Right lung (tissue), 5 donors: Measurements from ENCODE around the gene NFATC3. TPM values are rescaled to one million over a fixed set of nuclear protein-coding genes. Genes with fewer than 3 reads are reported as not detected.
"Not testable (repeated sequence)": the region's sequence is repeated elsewhere in the genome, so short reads cannot be mapped to it uniquely, and the experiment has no call there.

ENCODE experiments used
- DNase-seq, 2 donors: peaks; one replicate each; pipeline ENCODE4 v3.0.0-alpha.2; 2013
- polyA plus RNA-seq, 5 donors: library from polyadenylated mRNA; unstranded; fragments of 120-200 nt; gene quantifications; one replicate each; pipeline versions ENCODE4 v1.2.1 to v1.2.3, GENCODE V29; 2013; ENCODE audit warnings: inconsistent platforms in 1 of 5, low replicate concordance in 1 of 5; ENCODE audit not compliant: insufficient read length in 5 of 5, insufficient read depth in 1 of 5

The NFATC3 gene
- polyA plus RNA-seq, 5 donors: 29.8 to 42.9 (median 40.5) TPM

- DNase-seq: no peak
These were observed 31.2 kb downstream of the NFATC3 start for GRCh38 chr16:68116256-68116867.

DNA sequence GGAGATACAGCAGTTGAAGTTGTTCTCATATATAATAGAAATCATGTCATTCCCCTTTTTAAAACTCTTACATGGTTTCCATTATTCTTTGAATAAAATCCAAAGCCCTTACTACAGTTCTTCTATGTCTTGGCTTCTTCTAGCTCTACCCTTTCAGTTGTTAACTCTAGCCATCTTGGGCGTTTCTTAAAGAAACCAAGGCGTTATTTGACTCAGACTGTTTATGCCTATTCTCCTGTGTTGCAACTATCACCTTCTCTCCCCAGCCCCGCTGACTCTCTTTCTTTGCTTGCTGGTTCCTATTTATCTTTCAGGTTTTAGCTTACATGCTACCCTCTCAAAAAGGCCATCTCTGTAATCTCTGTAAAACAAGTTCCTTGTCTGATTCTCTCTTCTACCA lies 32.7 kb downstream of the NFATC3 start:
- no peak for DNase-seq

- not testable (repeated sequence) for DNase-seq
These were observed 33.8 kb downstream of the NFATC3 start for GRCh38 chr16:68118954-68119353.

DNA sequence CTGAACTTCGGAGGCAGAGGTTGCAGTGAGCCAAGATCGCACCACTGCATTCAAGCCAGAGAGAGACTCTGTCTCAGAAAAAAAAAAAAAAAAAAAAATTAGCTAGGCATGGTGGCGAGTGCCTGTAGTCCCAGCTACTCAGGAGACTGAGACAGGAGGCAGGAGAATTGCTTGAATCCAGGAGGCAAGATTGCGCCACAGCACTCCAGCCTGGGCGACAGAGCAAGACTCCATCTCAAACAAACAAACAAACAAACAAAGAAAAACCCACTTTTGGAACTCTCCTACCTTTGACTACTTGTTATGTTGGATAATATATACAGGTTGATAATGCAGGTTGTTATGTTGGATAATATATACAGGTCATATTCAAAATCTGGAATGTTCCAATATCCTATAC lies 35.3 kb downstream of the NFATC3 start:
- DNase-seq: not testable (repeated sequence)

DNA sequence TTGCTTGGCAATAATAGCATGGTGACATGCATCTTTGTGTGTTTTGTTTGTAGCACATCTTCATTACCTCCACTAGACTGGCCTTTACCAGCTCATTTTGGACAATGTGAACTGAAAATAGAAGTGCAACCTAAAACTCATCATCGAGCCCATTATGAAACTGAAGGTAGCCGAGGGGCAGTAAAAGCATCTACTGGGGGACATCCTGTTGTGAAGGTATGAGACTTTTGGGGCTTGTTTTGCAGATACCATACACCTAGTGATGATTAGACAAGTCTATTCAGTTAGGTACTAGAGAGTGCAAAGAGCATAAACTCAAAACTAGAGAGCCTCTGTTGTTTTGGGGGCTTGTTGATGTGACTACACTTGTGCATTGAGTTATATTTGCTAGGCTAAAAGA lies 41.2 kb downstream of the NFATC3 start:
- no peak for DNase-seq

GRCh38 chr16:68128577-68129305 lies 43.6 kb downstream of the NFATC3 start:
- peak in 1 of 2 donors; percentile 9 for DNase-seq

- DNase-seq: no peak
These were observed 45.4 kb downstream of the NFATC3 start for GRCh38 chr16:68130520-68130919.

DNA sequence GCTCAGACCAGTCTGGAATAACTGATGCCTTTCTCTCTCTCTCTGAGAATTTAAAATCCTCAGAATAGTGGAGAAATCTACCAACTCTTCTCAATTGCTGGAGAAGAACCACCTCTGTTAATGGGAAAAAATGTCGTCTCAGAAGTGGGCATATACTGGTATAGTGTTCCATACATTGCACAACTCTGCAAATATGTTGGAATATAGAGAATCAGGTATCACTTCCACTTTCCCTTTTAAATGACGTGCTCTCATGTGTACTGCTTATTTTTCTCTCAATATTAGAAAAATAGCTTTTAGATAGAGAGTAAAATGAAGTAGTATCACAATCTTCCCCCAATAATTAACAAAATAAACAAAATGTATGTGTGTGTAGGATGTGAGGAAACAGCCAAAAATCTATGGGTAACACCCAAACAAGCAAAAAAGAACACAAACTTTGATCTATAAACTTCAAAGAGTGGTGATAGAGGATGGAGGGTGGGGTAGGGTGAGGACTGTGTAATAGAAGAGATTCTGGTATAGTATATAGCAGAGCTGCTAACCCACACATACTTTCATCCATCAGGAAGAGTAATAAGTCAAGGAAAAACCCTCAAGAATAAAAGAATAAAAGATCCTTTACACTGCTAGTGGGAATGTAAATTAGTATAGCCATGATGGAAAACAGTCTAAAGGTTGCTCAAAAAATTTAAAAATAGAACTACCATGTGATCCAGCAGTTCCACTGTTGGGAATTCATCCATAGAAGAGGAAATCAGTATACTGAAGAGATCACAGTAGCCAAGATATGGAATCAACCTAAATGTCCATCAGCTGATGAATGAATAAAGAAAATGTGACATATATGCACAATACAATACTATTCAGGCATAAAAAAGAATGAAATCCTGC lies 46.9 kb downstream of the NFATC3 start:
- no peak for DNase-seq

DNA sequence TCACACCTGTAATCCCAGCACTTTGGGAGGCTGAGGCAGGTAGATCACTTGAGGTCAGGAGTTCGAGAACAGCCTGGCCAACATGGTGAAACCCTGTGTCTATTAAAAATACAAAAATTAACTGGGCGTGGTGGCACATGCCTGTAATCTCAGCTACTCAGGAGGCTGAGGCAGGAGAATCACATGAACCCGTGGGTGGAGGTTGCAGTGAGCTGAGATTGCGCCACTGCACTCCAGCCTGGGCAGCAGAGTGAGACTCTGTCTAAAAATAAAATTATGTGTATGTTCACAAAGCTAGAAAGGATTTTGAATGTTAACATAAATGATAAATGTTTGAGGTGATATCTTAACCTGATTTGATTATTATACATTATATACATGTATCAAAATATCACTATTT lies 47.8 kb downstream of the NFATC3 start:
- DNase-seq: not testable (repeated sequence)

- no peak for DNase-seq
These were observed 49.5 kb downstream of the NFATC3 start for GRCh38 chr16:68134644-68135043.

DNA sequence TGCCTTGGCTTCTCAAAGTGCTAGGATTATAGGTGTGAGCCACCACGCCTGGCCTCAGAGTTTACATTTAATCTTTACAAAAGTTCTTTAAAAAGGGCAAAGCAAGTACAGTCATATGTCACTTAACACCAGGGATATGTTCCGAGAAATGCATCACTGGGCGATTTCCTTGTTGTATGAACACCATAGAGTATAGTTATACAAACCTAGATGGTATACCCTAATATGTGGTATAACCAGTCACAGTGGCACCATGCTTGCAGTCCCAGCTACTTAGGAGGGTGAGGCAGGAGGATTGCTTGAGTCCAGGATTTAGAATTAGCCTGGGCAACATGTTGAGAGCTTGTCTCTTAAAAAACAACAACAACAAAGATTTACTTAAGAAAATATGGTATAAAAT lies 51.3 kb downstream of the NFATC3 start:
- no peak for DNase-seq

- DNase-seq: no peak
These were observed 58.8 kb downstream of the NFATC3 start for GRCh38 chr16:68144008-68144407.

- DNase-seq: peak; percentile 35 to 46
These were observed 61.4 kb downstream of the NFATC3 start for GRCh38 chr16:68146585-68146984.

- DNase-seq: no peak
These were observed 62.3 kb downstream of the NFATC3 start for GRCh38 chr16:68147444-68147843.

- no peak for DNase-seq
These were observed 64.4 kb downstream of the NFATC3 start for GRCh38 chr16:68149596-68149995.

DNA sequence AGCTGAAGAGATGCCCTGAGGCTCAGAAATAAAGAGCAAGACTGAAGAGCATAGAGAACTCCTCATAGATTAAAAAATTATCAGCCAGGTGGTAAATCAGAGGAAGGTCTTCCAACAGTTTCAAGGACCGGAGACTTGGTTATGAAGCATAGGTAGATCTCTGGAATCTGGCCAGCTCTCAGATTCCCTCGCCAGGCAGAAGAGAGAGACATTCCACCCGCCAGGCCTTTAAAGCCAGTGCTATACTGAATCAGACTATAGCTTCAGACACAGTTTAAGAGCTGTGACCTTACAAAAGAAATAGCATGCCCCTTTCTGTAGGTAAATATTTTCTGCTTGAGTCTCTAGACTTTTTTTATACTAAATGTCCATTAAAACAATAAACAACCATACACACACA lies 70.3 kb downstream of the NFATC3 start:
- no peak for DNase-seq

DNA sequence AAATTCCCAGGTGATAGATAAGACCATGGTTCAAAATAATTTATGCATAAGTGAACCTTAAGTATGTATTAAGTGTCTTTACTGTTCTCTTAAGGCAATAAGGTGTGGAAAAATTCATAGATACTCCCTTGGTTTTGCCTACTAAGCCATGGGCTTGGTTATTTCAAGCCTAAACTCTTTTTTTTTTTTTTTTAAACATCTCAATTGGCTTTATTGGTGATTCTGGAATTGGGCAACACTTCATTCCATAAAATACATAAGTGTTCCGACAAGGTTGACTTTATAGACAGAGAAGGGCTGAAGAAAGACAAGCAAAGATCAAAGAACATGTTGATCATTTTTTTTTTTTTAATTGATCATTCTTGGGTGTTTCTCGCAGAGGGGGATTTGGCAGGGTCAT lies 77.2 kb downstream of the NFATC3 start:
- no peak for DNase-seq

GRCh38 chr16:68163275-68163674 lies 78.1 kb downstream of the NFATC3 start:
- DNase-seq: not testable (repeated sequence)

- DNase-seq: no peak
These were observed 81.1 kb downstream of the NFATC3 start for GRCh38 chr16:68166264-68166663.

DNA sequence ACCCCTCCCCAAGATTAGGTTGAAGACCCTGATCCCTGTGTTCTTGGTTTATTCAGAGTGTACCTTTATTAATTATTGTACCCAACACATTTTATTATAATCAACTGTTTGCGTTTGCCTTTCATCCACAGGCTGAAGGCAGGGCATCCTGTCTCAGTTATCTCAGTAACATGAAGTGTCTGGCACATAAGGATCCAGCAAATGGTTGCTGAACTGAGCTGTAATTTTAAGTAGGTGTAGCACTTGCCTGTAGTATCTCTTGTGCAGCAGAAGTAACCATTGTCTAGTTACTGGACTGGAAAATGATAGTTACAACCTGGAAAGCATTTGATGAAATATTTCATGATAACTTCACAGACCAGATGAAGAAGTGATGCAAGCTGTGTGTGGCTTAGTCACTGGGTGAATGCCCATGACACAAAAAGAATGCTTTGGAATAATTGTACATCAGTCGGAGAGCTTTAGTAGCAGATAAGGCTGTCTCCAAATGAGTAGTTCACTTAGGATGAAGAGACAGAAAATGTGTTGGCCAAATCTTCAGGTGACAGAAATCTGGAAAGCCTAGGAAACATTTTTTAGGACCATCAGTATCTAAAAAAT lies 94.1 kb downstream of the NFATC3 start:
- no peak for DNase-seq

GRCh38 chr16:68179855-68180254 lies 94.7 kb downstream of the NFATC3 start:
- no peak for DNase-seq

DNA sequence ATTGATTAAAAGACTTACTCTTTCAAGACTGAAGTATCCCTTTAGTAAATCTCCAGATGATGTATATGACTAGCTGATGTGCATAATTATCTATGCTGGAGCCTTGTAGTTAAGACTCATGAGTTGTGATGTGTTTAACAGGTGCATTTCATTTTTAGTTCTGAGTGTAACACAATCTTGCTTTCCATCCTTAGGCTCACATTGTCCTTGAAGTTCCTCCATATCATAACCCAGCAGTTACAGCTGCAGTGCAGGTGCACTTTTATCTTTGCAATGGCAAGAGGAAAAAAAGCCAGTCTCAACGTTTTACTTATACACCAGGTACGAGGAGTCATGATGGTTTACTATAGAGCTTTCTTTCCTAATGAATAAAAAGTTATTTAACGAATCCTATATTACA lies 97.9 kb downstream of the NFATC3 start:
- DNase-seq: no peak
